Skin of body (tissue), 2 donors: ENCODE measurements around the gene DEFB127. TPM values are rescaled to one million over a fixed set of nuclear protein-coding genes. Genes with fewer than 3 reads are reported as not detected.
"Not testable (repeated sequence)": the region's sequence is repeated elsewhere in the genome, so short reads cannot be mapped to it uniquely, and the experiment has no call there.

Experiments
- DNase-seq: peaks from one replicate; lab custom pipeline; 2025; lab: John Stamatoyannopoulos, UW
- total RNA-seq: library from RNA; depleted of rRNA; stranded (reverse); fragments of >200 nt; gene quantifications from one replicate; pipeline ENCODE4 v1.2.3, GENCODE V29; 2014

Gene DEFB127
- total RNA-seq, result not detected

GRCh38 chr20:157154-157553, at the start of gene DEFB127:
Gene DEFB127, plus strand, starts transcription at chr20:157454. Its CDS starts 91 bp downstream, at chr20:157545.
- DNase-seq, result no peak

GRCh38 chr20:112396-112795, 44.9 kb upstream of the DEFB127 start:
- no peak for DNase-seq

- no peak for DNase-seq
Observed at GRCh38 chr20:117518-117917, 39.7 kb upstream of the DEFB127 start.

- DNase-seq, result not testable (repeated sequence)
Observed at GRCh38 chr20:129786-130323, 27.4 kb upstream of the DEFB127 start.

GRCh38 chr20:137668-138490, 19.4 kb upstream of the DEFB127 start:
- DNase-seq, result no peak

- DNase-seq, result no peak
Observed at GRCh38 chr20:142290-142689, 15.0 kb upstream of the DEFB127 start, which contains the start of gene DEFB126. Gene DEFB126, plus strand, starts transcription at chr20:142590. Its CDS starts 39 bp downstream, at chr20:142629.

GRCh38 chr20:145877-146276, 11.4 kb upstream of the DEFB127 start:
- DNase-seq, result no peak

- no peak for DNase-seq
Observed at GRCh38 chr20:152131-152530, 5.1 kb upstream of the DEFB127 start.

GRCh38 chr20:164618-165017, 7.4 kb downstream of the DEFB127 start:
- DNase-seq, result no peak

GRCh38 chr20:168876-169275, 11.6 kb downstream of the DEFB127 start:
- DNase-seq, result no peak

- no peak for DNase-seq
Observed at GRCh38 chr20:184288-184687, 27.0 kb downstream of the DEFB127 start.

GRCh38 chr20:187733-188132, 30.5 kb downstream of the DEFB127 start:
- DNase-seq, result no peak

GRCh38 chr20:189611-190010, 32.4 kb downstream of the DEFB127 start, which contains the start of gene DEFB128:
Gene DEFB128, minus strand, starts transcription at chr20:189711. Its CDS starts 88 bp downstream, at chr20:189623.
- DNase-seq, result no peak

- DNase-seq, result no peak
Observed at GRCh38 chr20:198225-198624, 41.0 kb downstream of the DEFB127 start.

- DNase-seq, result no peak
Observed at GRCh38 chr20:199996-200395, 42.7 kb downstream of the DEFB127 start.

- not testable (repeated sequence) for DNase-seq
Observed at GRCh38 chr20:203630-204029, 46.4 kb downstream of the DEFB127 start.

Other genes starting within 250 kb of the DEFB127 start
- gene DEFB125, start 69.8 kb upstream of the DEFB127 start, total RNA-seq, result not detected
- gene DEFB126, start 14.9 kb upstream of the DEFB127 start, total RNA-seq, result not detected
- not detected for gene DEFB128, start 32.3 kb downstream of the DEFB127 start, total RNA-seq
- not detected for gene DEFB129, start 69.8 kb downstream of the DEFB127 start, total RNA-seq
- gene DEFB132, start 100.3 kb downstream of the DEFB127 start, total RNA-seq, result not detected
- 4.6 TPM for gene C20orf96, start 133.3 kb downstream of the DEFB127 start, total RNA-seq
- gene ZCCHC3, start 140.1 kb downstream of the DEFB127 start, total RNA-seq, result 20.7 TPM
- gene SOX12, start 168.1 kb downstream of the DEFB127 start, total RNA-seq, result 3.6 TPM
- gene NRSN2, start 189.7 kb downstream of the DEFB127 start, total RNA-seq, result 7.0 TPM
- 3.7 TPM for gene TRIB3, start 223.3 kb downstream of the DEFB127 start, total RNA-seq